Measurements from ENCODE around the gene ACSF2.

DNA sequence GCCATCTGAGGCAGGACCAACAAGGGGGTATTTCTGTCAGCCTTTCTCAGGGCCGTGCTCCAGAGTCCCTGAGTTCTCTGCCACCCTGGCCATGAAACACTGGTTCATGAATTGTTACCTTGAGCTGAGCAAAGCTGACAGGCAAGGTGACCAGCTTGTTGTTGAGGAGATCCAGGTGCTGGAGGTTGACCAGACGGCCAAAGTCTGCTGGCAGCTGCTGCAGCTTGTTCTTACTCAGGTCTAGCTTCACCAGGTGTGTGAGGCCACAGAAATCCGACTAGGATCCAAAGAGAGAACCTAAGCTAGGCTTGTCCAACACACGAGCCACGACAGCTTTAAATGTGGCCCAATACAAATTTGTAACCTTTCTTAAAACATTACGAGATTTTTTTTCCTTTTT is 33.4 kb upstream of the ACSF2 start:
- TF ChIP-seq, protein P1, sequence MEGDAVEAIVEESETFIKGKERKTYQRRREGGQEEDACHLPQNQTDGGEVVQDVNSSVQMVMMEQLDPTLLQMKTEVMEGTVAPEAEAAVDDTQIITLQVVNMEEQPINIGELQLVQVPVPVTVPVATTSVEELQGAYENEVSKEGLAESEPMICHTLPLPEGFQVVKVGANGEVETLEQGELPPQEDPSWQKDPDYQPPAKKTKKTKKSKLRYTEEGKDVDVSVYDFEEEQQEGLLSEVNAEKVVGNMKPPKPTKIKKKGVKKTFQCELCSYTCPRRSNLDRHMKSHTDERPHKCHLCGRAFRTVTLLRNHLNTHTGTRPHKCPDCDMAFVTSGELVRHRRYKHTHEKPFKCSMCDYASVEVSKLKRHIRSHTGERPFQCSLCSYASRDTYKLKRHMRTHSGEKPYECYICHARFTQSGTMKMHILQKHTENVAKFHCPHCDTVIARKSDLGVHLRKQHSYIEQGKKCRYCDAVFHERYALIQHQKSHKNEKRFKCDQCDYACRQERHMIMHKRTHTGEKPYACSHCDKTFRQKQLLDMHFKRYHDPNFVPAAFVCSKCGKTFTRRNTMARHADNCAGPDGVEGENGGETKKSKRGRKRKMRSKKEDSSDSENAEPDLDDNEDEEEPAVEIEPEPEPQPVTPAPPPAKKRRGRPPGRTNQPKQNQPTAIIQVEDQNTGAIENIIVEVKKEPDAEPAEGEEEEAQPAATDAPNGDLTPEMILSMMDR (IDR thresholded peaks at IDR 0.05; ENCODE audit: low read length): no peak
- no peak for TF ChIP-seq EZH2 (optimal IDR thresholded peaks at IDR 0.05; ENCODE audit: low read depth, low read length)
- TF ChIP-seq EZH2phosphoT487 (IDR thresholded peaks at IDR 0.05; ENCODE audit: low read length): no peak
